Measurements from ENCODE around the gene NEUROD2.

The NEUROD2 gene

DNA sequence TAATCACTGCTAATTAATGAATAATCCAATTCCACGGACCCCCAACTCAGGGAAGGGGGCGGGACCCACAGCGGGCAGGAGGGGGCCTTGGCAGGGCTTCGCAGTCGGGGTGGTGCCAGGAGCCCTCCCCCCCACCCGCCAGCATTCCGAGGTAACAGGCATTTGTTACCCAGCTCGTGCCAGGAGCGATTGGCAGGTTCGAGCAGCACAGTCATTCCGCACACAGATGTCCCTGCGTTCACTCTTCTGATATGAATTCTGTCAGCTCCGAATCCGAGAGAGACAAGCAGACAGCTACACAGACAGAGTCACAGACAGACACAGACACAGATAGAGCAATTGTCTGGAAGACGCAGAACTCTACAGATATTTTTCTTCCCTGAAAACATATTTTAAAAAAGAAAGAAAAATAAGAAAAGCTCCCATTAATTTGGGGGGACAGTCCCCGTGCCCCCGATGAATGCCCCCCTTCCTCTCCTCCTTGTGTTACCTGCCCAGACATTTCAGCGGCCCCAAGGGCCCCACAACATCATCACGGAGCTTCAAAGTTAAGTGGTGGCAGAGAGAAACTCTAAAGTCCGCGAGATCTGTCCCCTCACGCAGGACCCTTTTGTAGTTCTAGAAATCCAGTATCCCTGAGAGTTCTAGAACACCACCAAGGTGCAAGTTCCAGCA lies 10.2 kb downstream of the NEUROD2 start:
- H3K27me3 ChIP-seq (replicated peaks; ENCODE audit: insufficient read depth, low read length) = peaks cover 78% of the 10 kb centered on the region
- H2AFZ ChIP-seq (ENCODE audit: low read length) = no peak overlapping the region
- H4K20me1 ChIP-seq (ENCODE audit: insufficient read depth, low read length) = no peaks in the 10 kb centered on the region
- TF ChIP-seq EZH2 (optimal IDR thresholded peaks at IDR 0.05; ENCODE audit: low read depth, low read length) (no peak), EZH2phosphoT487 (IDR thresholded peaks at IDR 0.05; ENCODE audit: low read length) (no peak)
- TF ChIP-seq, protein P1, sequence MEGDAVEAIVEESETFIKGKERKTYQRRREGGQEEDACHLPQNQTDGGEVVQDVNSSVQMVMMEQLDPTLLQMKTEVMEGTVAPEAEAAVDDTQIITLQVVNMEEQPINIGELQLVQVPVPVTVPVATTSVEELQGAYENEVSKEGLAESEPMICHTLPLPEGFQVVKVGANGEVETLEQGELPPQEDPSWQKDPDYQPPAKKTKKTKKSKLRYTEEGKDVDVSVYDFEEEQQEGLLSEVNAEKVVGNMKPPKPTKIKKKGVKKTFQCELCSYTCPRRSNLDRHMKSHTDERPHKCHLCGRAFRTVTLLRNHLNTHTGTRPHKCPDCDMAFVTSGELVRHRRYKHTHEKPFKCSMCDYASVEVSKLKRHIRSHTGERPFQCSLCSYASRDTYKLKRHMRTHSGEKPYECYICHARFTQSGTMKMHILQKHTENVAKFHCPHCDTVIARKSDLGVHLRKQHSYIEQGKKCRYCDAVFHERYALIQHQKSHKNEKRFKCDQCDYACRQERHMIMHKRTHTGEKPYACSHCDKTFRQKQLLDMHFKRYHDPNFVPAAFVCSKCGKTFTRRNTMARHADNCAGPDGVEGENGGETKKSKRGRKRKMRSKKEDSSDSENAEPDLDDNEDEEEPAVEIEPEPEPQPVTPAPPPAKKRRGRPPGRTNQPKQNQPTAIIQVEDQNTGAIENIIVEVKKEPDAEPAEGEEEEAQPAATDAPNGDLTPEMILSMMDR (IDR thresholded peaks at IDR 0.05; ENCODE audit: low read length) = no peak
- H3K4me1 ChIP-seq (ENCODE audit: low read length) = no peaks in the 10 kb centered on the region
- H3F3A ChIP-seq (ENCODE audit: insufficient read depth, low read length) = no peaks in the 10 kb centered on the region
- H3K9me3 ChIP-seq (replicated peaks; ENCODE audit: insufficient read depth, low read length) = no peaks in the 10 kb centered on the region
- no peak overlapping the region for H3K4me3 ChIP-seq (ENCODE audit: low read length)
- no peak for DNase-seq
- no peak overlapping the region for H3K4me2 ChIP-seq (ENCODE audit: low read depth, low read length)
- no peak overlapping the region for H3K27ac ChIP-seq (ENCODE audit: low read length)
- H3K79me2 ChIP-seq (ENCODE audit: low read length) = no peaks in the 10 kb centered on the region
- no peak overlapping the region for H3K9ac ChIP-seq (ENCODE audit: low read length)
- no peaks in the 10 kb centered on the region for H3K36me3 ChIP-seq (replicated peaks; ENCODE audit: insufficient read depth, low read length)
- H3K9me2 ChIP-seq (replicated peaks; ENCODE audit: insufficient read depth, low read length) = no peaks in the 10 kb centered on the region

DNA sequence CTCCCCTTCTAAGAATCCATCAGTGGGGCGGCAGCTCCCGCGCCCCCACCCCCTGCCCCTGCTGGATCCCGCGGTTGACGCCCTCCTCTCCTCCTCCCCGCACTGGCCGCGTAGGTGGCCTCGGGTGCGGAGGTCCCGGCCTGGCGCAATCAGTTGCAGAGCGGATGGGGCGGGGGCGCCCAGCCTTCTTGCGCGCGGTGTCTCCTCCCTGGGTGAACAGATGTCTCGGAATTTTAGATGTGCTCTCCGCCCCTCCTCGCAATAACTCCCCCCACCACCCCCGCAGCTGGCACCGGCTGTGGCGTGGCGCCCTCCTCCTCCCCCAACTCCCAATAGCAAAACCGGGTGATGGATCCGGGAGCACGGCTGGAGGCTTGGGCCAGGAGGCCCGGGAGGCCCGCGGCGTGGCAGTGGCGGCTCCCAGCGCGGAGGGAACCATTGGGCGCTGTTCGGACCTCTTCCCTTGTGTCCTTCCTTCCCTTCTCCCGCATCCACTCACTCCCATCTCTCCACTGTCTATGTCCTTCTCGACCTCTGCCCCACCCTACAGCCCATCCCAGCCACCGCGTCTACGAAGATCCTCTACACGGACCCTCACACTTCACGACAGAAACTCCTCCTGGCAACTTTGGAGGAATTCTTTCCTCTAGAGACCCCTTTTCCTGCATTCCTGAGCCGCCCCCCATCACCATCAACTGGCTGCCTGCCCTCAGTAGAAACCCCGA lies 11.0 kb downstream of the NEUROD2 start:
- H3K27ac ChIP-seq (ENCODE audit: low read length) = no peak overlapping the region

DNA sequence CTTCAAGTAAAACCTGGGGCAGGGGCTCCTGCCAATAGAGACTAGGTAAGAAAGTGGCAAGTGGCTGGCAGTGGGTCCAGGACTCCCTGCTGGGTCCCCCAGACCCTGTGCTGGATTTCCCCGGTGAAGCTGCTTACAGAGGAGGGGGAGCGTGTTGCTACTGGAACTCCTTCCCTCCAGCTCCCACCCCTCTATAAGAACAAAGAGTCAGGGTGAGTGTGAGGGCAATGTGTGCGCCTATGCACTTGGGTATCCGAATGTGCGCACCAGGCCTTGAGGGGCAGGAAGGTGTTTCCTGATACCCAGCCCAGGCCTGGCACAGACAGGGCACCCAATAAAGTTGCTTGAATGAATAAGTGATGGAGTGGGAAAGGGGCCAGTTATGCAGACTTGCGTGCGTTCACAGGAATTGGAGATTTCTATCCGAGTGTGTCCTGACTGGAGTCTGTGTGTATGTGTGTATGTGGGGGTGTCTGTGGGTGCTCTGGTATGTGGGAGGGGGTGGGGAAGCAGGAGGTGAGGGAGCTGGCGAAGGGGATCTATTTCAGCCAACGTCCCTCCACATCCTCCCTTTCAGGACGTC lies 11.7 kb downstream of the NEUROD2 start:
- H3K9me2 ChIP-seq (replicated peaks; ENCODE audit: insufficient read depth, low read length) = no peaks in the 10 kb centered on the region
- no peak overlapping the region for H3K27ac ChIP-seq (ENCODE audit: low read length)
- H4K20me1 ChIP-seq (ENCODE audit: insufficient read depth, low read length) = no peaks in the 10 kb centered on the region
- no peaks in the 10 kb centered on the region for H3K9me3 ChIP-seq (replicated peaks; ENCODE audit: insufficient read depth, low read length)
- H3K4me2 ChIP-seq (ENCODE audit: low read depth, low read length) = no peak overlapping the region
- peaks cover 63% of the 10 kb centered on the region for H3K27me3 ChIP-seq (replicated peaks; ENCODE audit: insufficient read depth, low read length)
- H3K9ac ChIP-seq (ENCODE audit: low read length) = no peak overlapping the region
- no peaks in the 10 kb centered on the region for H3K36me3 ChIP-seq (replicated peaks; ENCODE audit: insufficient read depth, low read length)
- no peak overlapping the region for H2AFZ ChIP-seq (ENCODE audit: low read length)
- TF ChIP-seq EZH2 (optimal IDR thresholded peaks at IDR 0.05; ENCODE audit: low read depth, low read length) (no peak), EZH2phosphoT487 (IDR thresholded peaks at IDR 0.05; ENCODE audit: low read length) (no peak)
- TF ChIP-seq, protein P1 (IDR thresholded peaks at IDR 0.05; ENCODE audit: low read length) = no peak
- H3K4me3 ChIP-seq (ENCODE audit: low read length) = no peak overlapping the region
- no peaks in the 10 kb centered on the region for H3K79me2 ChIP-seq (ENCODE audit: low read length)
- H3F3A ChIP-seq (ENCODE audit: insufficient read depth, low read length) = no peaks in the 10 kb centered on the region
- no peaks in the 10 kb centered on the region for H3K4me1 ChIP-seq (ENCODE audit: low read length)
- no peak for DNase-seq

More for the DNA sequence above, 11.0 kb downstream of the NEUROD2 start:
- no peak overlapping the region for H2AFZ ChIP-seq (ENCODE audit: low read length)
- H3K4me2 ChIP-seq (ENCODE audit: low read depth, low read length) = no peak overlapping the region
- H3K9me2 ChIP-seq (replicated peaks; ENCODE audit: insufficient read depth, low read length) = no peaks in the 10 kb centered on the region
- no peaks in the 10 kb centered on the region for H4K20me1 ChIP-seq (ENCODE audit: insufficient read depth, low read length)
- no peaks in the 10 kb centered on the region for H3F3A ChIP-seq (ENCODE audit: insufficient read depth, low read length)
- H3K4me1 ChIP-seq (ENCODE audit: low read length) = no peaks in the 10 kb centered on the region
- TF ChIP-seq, protein P1 (IDR thresholded peaks at IDR 0.05; ENCODE audit: low read length) = no peak
- TF ChIP-seq EZH2 (optimal IDR thresholded peaks at IDR 0.05; ENCODE audit: low read depth, low read length) (no peak), EZH2phosphoT487 (IDR thresholded peaks at IDR 0.05; ENCODE audit: low read length) (no peak)
- H3K36me3 ChIP-seq (replicated peaks; ENCODE audit: insufficient read depth, low read length) = no peaks in the 10 kb centered on the region
- H3K9me3 ChIP-seq (replicated peaks; ENCODE audit: insufficient read depth, low read length) = no peaks in the 10 kb centered on the region
- H3K9ac ChIP-seq (ENCODE audit: low read length) = no peak overlapping the region
- no peak overlapping the region for H3K4me3 ChIP-seq (ENCODE audit: low read length)
- DNase-seq = no peak
- peaks cover 70% of the 10 kb centered on the region for H3K27me3 ChIP-seq (replicated peaks; ENCODE audit: insufficient read depth, low read length)
- H3K79me2 ChIP-seq (ENCODE audit: low read length) = no peaks in the 10 kb centered on the region

Measured in MM.1S (cell line).